GM21786 (cell line): ENCODE results near the gene CABP4.
A peak's percentile ranks its signal among the peaks of the same experiment; 100 is the strongest.

Experiments
- ATAC-seq: cut with Tn5 transposase; IDR thresholded peaks from one replicate; pipeline ENCODE4 v1.9.1; 2021; ENCODE audit not compliant: unreplicated experiment

CABP4 gene

DNA sequence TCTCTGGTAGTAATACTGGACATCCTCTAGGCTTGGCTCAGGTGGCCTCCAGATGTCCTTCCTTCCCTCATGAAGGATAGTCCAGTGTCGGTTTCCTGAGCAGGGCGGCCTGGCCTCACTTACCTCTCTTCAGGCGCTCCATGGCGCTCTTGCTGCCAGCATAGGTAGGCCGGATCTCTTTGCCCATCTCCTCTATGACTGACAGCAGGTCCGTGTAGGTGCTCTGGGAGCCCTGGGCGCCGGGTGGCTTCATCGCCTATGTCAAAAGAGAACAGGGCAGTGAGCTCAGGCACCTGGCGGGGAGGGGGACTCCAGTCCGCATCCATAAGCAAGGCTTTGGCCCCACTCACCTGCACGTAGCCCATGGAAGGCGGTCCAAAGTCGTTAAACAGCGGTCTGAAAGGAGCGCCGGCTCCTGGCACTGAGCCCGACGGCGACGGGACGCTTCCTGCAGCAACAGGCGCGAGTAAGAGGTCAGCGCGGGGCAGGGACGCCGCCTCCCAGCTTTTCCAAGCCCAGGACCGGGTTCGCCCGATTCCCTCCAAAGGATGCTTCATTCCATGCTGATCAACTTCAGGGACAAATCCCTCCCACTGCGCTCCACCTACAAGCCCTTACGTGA, 52.2 kb downstream of the CABP4 start:
- no peak for ATAC-seq

DNA sequence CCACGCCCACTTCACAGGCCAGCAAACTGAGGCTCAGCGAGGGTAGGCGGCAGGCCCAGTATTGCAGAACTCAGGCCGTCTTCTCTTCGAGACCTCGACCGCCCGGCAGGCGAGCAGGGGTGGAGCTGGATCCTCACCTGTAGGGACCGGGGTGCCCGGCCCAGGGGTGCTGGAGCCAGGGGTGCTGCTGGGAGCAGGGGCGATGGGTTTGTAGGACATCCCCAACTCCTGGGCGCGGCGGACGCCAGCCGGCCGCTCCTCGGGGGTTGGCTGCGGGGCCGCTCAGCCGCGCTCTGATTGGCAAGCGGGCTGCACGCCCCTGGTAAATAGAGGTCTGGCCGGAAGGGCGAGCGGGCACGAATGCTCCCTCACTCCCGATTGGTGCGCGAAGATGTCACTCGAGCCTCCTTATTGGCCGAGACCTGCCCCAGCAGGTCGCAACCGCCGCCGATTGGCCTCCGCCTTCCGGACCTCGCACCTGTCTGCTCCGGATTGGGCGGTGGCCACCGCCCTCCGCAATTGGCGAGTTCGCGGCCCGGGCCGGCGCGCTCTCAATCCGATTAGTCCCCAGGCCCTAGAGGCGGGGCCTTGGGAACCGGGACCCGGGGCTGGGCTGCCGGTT, 52.8 kb downstream of the CABP4 start, which contains the start of gene CDK2AP2:
TSS of gene CDK2AP2 (minus strand) at position 299 of the 622 bp plus-strand sequence. CDS start at position 219, 80 bp downstream.
- peak; percentile 67 for ATAC-seq

GRCh38 chr11:67508486-67509121, 53.5 kb downstream of the CABP4 start:
- peak; percentile 35 for ATAC-seq

DNA sequence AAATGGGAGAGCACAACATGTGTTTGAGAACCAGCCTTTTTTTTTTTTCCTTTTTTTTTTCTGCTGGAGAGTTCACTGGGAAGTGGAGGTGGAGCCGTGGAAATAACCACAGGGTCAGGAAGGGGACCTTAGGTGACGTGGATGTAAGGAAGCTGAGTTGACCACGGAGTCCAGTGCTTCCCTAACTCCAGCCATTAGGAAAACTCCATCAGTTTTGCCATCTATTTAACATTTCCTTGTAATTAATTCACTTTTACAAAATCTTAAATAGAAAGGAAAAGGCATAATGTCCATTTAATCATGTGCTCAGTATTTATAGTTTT, 54.8 kb downstream of the CABP4 start:
- ATAC-seq: no peak
